Hepatocyte (in vitro differentiated cells): ENCODE measurements around the gene BCAR1. TPM values are rescaled to one million over a fixed set of nuclear protein-coding genes. Genes with fewer than 3 reads are reported as not detected.
"Not testable (repeated sequence)": the region's sequence is repeated elsewhere in the genome, so short reads cannot be mapped to it uniquely, and the experiment has no call there.

Experiments used
- DNase-seq: peaks from one replicate; pipeline ENCODE4 v3.0.0-alpha.2; 2016; ENCODE audit warnings: low spot score
- H2AFZ ChIP-seq: fragments of 200-600 bp; sonication (generic); 2 replicates; pipeline ENCODE4 v1.6.0; 2016; ENCODE audit warnings: antibody characterized with exemption, mild to moderate bottlenecking
- H3K27ac ChIP-seq: fragments of 200-600 bp; sonication (generic); 2 replicates; pipeline ENCODE4 v1.5.1; 2016; ENCODE audit warnings: mild to moderate bottlenecking
- H3K27me3 ChIP-seq: fragments of 200-600 bp; sonication (generic); 2 replicates; pipeline ENCODE4 v1.6.1; 2016
- H3K36me3 ChIP-seq: fragments of 200-600 bp; sonication (generic); replicated peaks from 2 replicates; pipeline ENCODE4 v1.5.1; 2016; ENCODE audit warnings: low read depth; ENCODE audit not compliant: insufficient read depth
- H3K4me1 ChIP-seq: fragments of 200-600 bp; sonication (generic); 2 replicates; pipeline ENCODE4 v1.5.1; 2016; ENCODE audit warnings: mild to moderate bottlenecking, moderate library complexity; ENCODE audit not compliant: insufficient read depth
- H3K4me2 ChIP-seq: fragments of 200-600 bp; sonication (generic); 2 replicates; pipeline ENCODE4 v1.6.0; 2016
- H3K4me3 ChIP-seq: fragments of 200-600 bp; sonication (generic); 2 replicates; pipeline ENCODE4 v1.5.1; 2016; ENCODE audit warnings: mild to moderate bottlenecking
- H3K79me2 ChIP-seq: fragments of 200-600 bp; sonication (generic); 2 replicates; pipeline ENCODE4 v1.6.0; 2017; ENCODE audit warnings: mild to moderate bottlenecking
- H3K9me2 ChIP-seq: fragments of 200-600 bp; sonication (generic); replicated peaks from 2 replicates; pipeline ENCODE4 v1.6.0; 2017; ENCODE audit warnings: mild to moderate bottlenecking; ENCODE audit not compliant: insufficient read depth
- H3K9me3 ChIP-seq: fragments of 200-600 bp; sonication (generic); 2 replicates; pipeline ENCODE4 v1.5.1; 2016; ENCODE audit warnings: low read depth, mild to moderate bottlenecking
- H4K20me1 ChIP-seq: fragments of 200-600 bp; sonication (generic); 2 replicates; pipeline ENCODE4 v1.6.0; 2016; ENCODE audit warnings: mild to moderate bottlenecking; ENCODE audit not compliant: insufficient read depth, poor library complexity, severe bottlenecking
- CTCF ChIP-seq: fragments of 200-600 bp; sonication (generic); IDR thresholded peaks from 2 replicates; pipeline ENCODE4 v1.5.1; 2016; ENCODE audit warnings: antibody characterized with exemption, mild to moderate bottlenecking; ENCODE audit not compliant: poor library complexity
- EZH2 ChIP-seq: fragments of 200-600 bp; sonication (generic); IDR thresholded peaks from 2 replicates; pipeline ENCODE4 v1.6.1; 2016; ENCODE audit warnings: antibody characterized with exemption, mild to moderate bottlenecking, borderline replicate concordance
- EZH2phosphoT487 ChIP-seq: fragments of 200-600 bp; sonication (generic); IDR thresholded peaks from one replicate; pipeline ENCODE4 v1.6.1; 2018; ENCODE audit warnings: antibody characterized with exemption, mild to moderate bottlenecking, low read depth, moderate library complexity; ENCODE audit not compliant: unreplicated experiment, severe bottlenecking
- WGBS: methylation state at CpG from one replicate; pipeline ENCODE4 v1.1.6; 2016; ENCODE audit warnings: low lambda C conversion rate; ENCODE audit errors: missing lambda C conversion rate; 5-methylcytosine and 5-hydroxymethylcytosine counted together
- polyA plus RNA-seq: library from polyadenylated mRNA; unstranded; fragments of >200 nt; fragmentation: Nextera tagmentation; extraction: Ambion mirVana; gene quantifications from 2 replicates; pipeline ENCODE4 v1.2.1, GENCODE V29; 2016
- total RNA-seq: library from RNA; depleted of rRNA; stranded (reverse); fragments of >200 nt; gene quantifications from 2 replicates; pipeline ENCODE4 v1.2.3, GENCODE V29; 2014

Gene BCAR1
- total and polyA plus RNA-seq, 2 experiments from 2014 or later: 77.3 to 112 TPM

GRCh38 chr16:75287708-75288107 is 36.3 kb upstream of the BCAR1 start:
- peaks cover 1% of the 10 kb centered on the region for H3K4me1 ChIP-seq
- no peaks in the 10 kb centered on the region for H3K9me3 ChIP-seq
- TF ChIP-seq EZH2 (no peak), EZH2phosphoT487 (no peak)
- DNase-seq: no peak
- no peaks in the 10 kb centered on the region for H4K20me1 ChIP-seq
- no peaks in the 10 kb centered on the region for H3K79me2 ChIP-seq
- no peak overlapping the region for H2AFZ ChIP-seq
- no peak overlapping the region for H3K27ac ChIP-seq
- no peaks in the 10 kb centered on the region for H3K9me2 ChIP-seq
- no peak overlapping the region for H3K4me2 ChIP-seq
- no peak overlapping the region for H3K4me3 ChIP-seq
- no peaks in the 10 kb centered on the region for H3K27me3 ChIP-seq
- WGBS: 84% methylated on average over 5 of the region's 5 CpGs
- no peaks in the 10 kb centered on the region for H3K36me3 ChIP-seq

GRCh38 chr16:75286389-75286788 is 35.0 kb upstream of the BCAR1 start:
- H3K27ac ChIP-seq: no peak overlapping the region
- H3K4me2 ChIP-seq: no peak overlapping the region
- H3K9me2 ChIP-seq: no peaks in the 10 kb centered on the region
- no peaks in the 10 kb centered on the region for H3K4me1 ChIP-seq
- H3K9me3 ChIP-seq: no peaks in the 10 kb centered on the region
- H3K36me3 ChIP-seq: no peaks in the 10 kb centered on the region
- no peaks in the 10 kb centered on the region for H4K20me1 ChIP-seq
- H2AFZ ChIP-seq: no peak overlapping the region
- TF ChIP-seq EZH2phosphoT487 (no peak), CTCF (no peak)
- H3K79me2 ChIP-seq: no peaks in the 10 kb centered on the region
- H3K27me3 ChIP-seq: no peaks in the 10 kb centered on the region
- DNase-seq: no peak
- no peak overlapping the region for H3K4me3 ChIP-seq
- 96% methylated on average over 6 of the region's 6 CpGs for WGBS

GRCh38 chr16:75282466-75283281 is 31.2 kb upstream of the BCAR1 start:
- Histone ChIP-seq H3K4me3 (no peak overlapping the region), H3K9me3 (no peaks in the 10 kb centered on the region), H3K36me3 (no peaks in the 10 kb centered on the region), H3K4me1 (no peaks in the 10 kb centered on the region), H3K27me3 (no peaks in the 10 kb centered on the region), H3K79me2 (no peaks in the 10 kb centered on the region), H2AFZ (no peak overlapping the region), H4K20me1 (no peaks in the 10 kb centered on the region), H3K9me2 (no peaks in the 10 kb centered on the region), H3K4me2 (no peak overlapping the region), H3K27ac (no peak overlapping the region)
- DNase-seq: no peak
- TF ChIP-seq CTCF: no peak
- TF ChIP-seq EZH2: no peak
- no peak for TF ChIP-seq EZH2phosphoT487
- 82% methylated on average over 11 of the region's 11 CpGs for WGBS

GRCh38 chr16:75281826-75282225 is 30.4 kb upstream of the BCAR1 start:
- no peaks in the 10 kb centered on the region for H3K9me3 ChIP-seq
- no peaks in the 10 kb centered on the region for H4K20me1 ChIP-seq
- WGBS: 98% methylated on average over 6 of the region's 6 CpGs
- no peak for DNase-seq
- H3K36me3 ChIP-seq: no peaks in the 10 kb centered on the region
- H3K4me1 ChIP-seq: no peaks in the 10 kb centered on the region
- H3K79me2 ChIP-seq: no peaks in the 10 kb centered on the region
- no peaks in the 10 kb centered on the region for H3K27me3 ChIP-seq
- no peaks in the 10 kb centered on the region for H3K9me2 ChIP-seq
- H2AFZ ChIP-seq: no peak overlapping the region
- no peak overlapping the region for H3K4me3 ChIP-seq
- H3K27ac ChIP-seq: no peak overlapping the region
- TF ChIP-seq EZH2: no peak
- TF ChIP-seq EZH2phosphoT487: no peak
- TF ChIP-seq CTCF: no peak
- no peak overlapping the region for H3K4me2 ChIP-seq

GRCh38 chr16:75281009-75281408 is 29.6 kb upstream of the BCAR1 start:
- 100% methylated on average over 2 of the region's 2 CpGs for WGBS
- not testable (repeated sequence) for H4K20me1 ChIP-seq, H3K9me3 ChIP-seq, H3K4me3 ChIP-seq, H3K4me2 ChIP-seq, H3K9me2 ChIP-seq, H2AFZ ChIP-seq, H3K79me2 ChIP-seq, H3K27ac ChIP-seq, H3K4me1 ChIP-seq, H3K36me3 ChIP-seq, DNase-seq, H3K27me3 ChIP-seq
